Measurements from ENCODE around the gene BPIFA3.
"Not testable (repeated sequence)": the region's sequence is repeated elsewhere in the genome, so short reads cannot be mapped to it uniquely, and the experiment has no call there.

Gene BPIFA3

DNA sequence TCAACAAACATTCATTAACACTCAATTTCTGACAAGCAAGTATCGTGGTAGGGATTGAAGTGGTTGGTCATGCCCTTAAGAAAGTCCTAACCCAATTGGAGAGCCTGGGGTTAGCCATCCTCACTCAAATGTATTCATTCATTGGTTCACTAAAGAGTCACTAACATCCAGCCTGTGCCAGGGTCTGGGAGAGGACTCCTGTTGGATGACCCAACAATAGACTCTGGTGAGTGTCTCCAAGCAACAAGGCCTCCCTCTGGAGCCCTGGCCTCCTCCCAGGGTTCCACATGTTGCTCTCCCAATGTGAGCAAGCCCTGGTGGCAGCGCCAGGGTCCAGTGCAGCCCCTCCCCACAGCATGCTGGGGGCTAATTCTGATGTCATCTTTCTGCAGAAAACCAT is at the start of gene BPIFA3:
Gene BPIFA3, plus strand, starts transcription at position 301 of the 400 bp plus-strand sequence. CDS start 185 bp downstream, outside the sequence.
- DNase-seq, result no peak

DNA sequence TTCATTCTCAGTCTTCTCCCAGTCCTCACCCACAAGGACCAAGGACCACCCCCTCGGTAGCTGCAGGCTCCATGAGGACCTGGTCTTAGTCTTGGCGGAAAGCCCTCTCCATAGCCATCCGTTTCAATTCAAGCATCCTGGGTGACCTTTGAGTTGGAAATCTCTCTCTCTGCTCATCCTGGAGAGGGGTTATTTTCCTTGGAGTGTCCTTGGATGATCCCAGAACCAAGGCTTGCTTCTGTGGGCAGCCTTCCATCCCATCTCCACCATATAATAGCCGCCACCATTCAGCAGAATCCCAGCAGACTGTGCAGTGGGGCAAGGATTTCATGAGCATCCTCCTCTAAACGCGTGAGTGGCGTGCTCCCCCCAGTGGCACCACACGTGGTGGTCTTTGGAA is 49.3 kb upstream of the BPIFA3 start, which contains the start of gene BPIFA2:
Gene BPIFA2, plus strand, starts transcription at position 301 of the 400 bp plus-strand sequence. CDS start 987 bp downstream, outside the sequence.
- DNase-seq, result no peak

- DNase-seq, result no peak
Observed at GRCh38 chr20:33169176-33169794, 47.9 kb upstream of the BPIFA3 start.

DNA sequence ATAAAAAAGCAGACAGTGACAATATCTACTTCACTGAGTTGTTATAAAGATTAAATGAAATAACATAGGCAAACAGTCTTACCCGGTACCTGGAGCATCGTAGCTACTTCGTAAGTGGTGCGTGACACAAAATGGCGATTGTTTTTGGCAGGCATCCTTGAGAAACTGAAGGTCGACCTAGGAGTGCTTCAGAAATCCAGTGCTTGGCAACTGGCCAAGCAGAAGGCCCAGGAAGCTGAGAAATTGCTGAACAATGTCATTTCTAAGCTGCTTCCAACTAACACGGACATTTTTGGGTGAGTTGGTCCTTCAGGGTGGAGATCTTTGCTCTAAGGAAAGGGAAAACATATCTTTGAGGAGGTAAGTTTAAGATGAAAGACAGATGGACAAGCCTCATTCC is 44.4 kb upstream of the BPIFA3 start:
- DNase-seq, result no peak

DNA sequence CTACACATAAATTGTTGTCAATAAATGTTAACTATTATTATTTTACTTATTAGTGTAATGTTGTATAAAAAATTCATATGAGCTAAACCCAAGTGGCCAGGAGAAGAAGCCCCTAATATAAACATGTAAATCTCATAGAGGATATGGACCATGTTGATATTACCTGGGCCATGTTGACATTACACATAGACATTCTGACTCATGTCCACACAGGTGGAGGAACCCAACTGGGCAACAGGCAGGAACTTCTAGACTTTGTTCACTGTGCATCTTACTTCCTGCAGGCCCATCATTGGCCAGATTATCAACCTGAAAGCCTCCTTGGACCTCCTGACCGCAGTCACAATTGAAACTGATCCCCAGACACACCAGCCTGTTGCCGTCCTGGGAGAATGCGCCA is 42.0 kb upstream of the BPIFA3 start:
- no peak for DNase-seq

DNA sequence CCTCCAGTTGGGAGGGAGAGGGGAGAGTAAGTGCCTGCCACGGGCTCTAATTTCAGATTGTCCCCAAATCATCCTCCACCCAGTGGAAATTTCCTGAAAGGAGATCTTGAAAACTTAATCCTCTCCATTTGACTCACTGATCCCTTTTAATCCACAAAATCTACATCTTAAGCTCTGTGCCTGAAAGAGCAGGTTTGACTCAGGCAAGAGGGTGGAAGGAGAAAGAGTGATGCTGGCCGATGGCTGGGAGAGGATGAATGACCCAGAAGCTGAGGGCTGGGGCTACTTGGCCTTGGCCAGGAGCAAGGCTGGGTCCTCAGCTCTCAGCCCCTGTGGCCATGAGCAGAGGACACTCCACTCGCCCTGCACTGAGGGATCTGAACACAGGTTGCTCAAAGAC is 41.1 kb upstream of the BPIFA3 start:
- DNase-seq, result no peak

DNA sequence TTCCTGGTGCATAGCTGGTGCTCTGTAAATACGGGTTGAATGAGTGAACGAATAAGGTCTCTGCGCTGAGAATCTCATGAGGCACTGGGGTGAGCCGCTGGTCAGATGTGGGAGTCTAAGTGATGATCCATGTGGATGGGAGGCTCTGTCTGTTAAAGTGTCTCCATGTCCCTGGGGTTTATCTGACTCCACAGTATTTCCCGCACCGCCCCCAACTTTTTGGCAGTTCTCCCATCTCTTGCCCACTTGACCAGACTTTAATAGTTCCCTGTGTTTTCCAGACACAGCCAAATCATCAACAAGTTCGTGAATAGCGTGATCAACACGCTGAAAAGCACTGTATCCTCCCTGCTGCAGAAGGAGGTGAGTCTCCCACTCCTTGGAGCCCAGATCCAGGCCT is 39.3 kb upstream of the BPIFA3 start:
- DNase-seq, result no peak

DNA sequence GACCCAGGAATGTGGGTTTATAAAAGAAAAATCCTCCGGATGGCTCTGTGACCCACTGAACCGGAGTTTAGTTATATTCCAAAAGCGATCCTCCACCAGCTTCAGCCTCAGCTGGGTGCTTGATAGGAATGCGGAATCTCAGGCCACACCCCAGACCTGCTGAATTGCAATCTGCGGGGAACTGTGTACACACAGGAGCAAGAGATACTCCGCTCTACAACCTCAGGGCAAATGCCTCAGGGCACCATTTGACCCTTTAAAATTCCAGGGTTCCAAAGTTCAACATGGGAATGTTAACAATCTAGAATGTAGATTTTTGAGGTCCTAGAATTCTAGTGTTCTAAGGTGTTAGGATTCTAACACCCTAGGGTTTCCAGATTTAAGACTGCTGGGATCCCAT is 38.4 kb upstream of the BPIFA3 start:
- DNase-seq, result no peak

- no peak for DNase-seq
Observed at GRCh38 chr20:33180169-33180568, 37.0 kb upstream of the BPIFA3 start.

DNA sequence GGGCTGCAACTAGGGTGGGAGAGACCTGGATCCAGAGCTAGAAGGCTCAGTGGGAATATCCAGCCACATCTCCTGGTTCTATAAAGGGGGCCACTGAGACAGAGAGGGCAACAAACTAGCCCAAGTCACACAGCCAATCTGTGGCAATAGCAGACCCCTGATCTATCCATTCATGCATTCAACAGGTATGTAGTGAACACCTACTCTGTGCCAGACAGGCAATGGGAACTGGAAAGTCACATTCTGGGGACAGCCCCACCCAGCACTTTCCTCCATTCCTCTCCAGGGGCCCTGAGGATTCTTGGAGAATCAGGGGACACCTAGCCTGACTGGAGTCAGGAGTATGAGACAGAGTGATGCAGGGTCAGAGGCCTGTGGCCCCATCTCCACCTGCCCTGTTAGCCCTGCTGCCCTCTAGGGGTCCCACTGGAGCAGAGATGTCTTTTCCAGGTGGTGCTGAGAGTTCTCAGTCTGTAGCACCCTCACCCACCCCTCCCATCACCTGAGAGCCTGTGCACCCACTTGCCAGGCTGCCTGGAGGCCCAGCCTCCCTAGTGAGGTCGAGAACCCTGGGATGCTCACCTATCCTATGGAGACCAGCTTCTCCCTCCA is 35.6 kb upstream of the BPIFA3 start:
- no peak for DNase-seq

DNA sequence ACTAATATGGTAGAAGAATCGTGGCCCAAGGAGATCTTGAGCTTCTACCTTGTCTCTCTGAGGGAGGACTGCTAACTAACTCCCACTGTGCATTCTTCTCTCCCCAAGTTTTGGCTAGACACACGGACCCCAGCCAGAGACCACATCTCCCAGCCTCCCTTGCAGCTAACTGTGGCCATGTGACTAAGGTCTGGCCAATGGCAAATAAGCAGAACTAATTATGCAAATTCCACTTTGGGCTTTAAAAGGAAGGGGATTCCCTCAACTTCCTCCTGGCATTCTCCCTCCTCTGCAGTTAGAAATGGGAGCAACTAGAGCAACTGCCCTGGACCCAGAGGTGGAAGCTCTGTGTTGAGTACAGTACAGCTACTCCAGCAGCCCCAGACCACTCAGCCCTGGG is 33.8 kb upstream of the BPIFA3 start:
- DNase-seq, result no peak

DNA sequence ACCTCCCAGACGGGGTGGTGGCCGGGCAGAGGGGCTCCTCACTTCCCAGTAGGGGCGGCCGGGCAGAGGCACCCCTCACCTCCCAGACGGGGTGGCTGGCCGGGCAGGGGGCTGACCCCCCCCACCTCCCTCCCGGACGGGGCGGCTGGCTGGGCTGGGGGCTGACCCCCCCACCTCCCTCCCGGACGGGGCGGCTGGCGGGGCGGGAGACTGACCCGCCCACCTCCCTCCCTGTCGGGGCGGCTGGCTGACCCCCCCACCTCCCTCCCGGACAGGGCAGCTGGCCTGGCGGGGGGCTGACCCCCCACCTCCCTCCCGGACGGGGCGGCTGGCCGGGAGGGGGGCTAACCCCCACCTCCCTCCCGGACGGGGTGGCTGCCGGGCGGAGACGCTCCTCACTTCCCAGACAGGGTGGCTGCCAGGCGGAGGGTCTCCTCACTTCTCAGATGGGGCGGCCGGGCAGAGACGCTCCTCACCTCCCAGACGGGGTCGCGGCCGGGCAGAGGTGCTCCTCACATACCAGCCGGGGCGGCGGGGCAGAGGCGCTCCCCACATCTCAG is 32.0 kb upstream of the BPIFA3 start:
- DNase-seq, result not testable (repeated sequence)

DNA sequence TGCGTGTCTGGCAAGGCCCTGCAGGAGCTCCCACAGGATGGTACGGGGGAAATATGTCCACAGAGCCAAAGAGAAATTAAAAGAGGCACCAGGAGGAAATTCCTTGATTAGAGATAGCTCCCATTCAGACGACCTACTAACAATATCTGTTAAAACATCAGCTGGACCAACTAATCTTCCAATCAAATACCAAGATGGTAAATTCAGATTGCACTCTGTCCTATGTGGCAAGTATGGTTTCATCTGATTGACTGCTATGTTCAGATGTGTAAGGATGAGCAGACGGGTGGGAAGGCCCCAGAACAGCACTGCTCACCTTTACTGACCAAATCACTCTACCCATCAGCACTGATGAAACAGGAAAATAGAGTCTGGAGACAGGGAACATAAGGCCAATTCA is 29.7 kb upstream of the BPIFA3 start:
- no peak for DNase-seq

- no peak for DNase-seq
Observed at GRCh38 chr20:33188421-33188820, 28.7 kb upstream of the BPIFA3 start.

- no peak for DNase-seq
Observed at GRCh38 chr20:33191484-33191883, 25.7 kb upstream of the BPIFA3 start.

DNA sequence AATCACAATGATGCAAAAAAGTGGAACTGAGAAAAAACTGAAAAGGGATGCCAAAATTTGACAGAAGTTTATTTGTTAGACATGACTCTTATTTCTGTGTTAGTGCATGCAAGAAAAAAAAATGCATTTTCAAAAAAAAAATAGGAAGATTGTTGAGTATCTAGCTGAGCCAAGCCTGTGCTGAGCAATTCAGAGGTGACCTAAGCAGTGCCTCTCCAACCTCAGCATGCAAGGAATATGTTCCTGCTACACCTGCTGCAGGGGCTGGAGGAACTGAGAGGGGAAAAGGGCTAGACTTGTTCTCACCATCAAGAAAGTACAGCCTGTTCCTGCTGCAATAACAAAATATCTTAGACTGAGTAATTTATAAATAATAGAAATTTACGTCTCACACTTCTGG is 25.2 kb upstream of the BPIFA3 start:
- no peak for DNase-seq

GRCh38 chr20:33192912-33193501 is 24.1 kb upstream of the BPIFA3 start:
- no peak for DNase-seq

- no peak for DNase-seq
Observed at GRCh38 chr20:33199026-33199425, 18.1 kb upstream of the BPIFA3 start.

- no peak for DNase-seq
Observed at GRCh38 chr20:33202451-33202850, 14.7 kb upstream of the BPIFA3 start.

DNA sequence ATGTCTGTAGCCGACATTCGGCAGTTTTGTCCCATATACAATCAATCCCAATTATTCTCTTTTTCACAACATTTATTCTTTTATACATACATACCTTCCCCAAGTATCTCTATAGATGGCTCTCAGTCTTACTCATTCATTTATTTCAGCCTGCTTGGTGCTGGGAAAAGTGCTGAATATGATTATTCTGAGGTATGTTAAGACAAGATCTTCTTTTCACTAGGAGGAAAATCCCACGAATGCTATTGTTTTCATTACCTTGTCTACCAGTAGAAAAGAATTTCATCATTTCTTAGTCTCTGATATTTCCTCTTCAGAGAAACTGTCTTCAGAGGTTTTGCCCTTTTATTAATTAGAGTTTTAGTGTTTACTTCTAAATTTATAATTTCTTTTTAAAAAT is 13.7 kb upstream of the BPIFA3 start:
- DNase-seq, result no peak

DNA sequence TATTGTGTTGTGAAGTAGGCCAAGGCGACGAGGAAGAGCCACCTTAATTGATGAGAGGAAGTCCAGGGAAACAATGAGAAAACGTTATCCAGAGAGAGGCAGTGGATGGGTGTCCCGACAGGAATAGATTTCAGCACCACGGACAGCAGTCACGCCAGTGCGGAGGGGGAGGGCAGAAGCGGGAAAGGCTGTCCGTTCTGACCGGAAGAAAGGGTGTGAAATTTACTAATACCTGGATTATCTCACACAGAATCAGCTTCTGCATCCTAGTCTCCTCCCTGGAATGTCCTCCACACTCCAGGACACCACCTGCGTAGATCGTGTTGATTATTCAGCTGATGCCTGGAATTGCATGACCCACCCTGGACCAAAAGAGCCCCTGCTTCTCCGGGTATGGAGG is 7.4 kb upstream of the BPIFA3 start:
- DNase-seq, result peak; percentile 41

DNA sequence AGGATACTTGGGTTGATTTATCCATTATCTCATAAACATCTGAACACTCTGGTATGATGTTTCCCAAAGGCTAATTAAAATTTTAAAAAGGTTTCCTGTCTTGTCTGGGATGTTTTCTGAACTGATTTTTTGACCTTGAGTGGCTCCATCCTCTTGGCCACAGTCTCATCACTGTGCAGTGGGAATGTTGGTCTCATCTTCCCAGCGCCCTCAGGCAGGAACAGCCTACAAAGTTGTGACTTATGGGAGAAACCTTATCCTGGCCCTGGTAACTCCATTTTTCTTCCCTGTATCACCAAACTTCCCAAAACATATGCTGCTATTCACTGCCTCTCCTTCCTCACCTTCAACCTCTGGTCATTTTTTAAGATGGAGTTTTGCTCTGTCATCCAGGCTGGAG is 6.8 kb upstream of the BPIFA3 start:
- no peak for DNase-seq

DNA sequence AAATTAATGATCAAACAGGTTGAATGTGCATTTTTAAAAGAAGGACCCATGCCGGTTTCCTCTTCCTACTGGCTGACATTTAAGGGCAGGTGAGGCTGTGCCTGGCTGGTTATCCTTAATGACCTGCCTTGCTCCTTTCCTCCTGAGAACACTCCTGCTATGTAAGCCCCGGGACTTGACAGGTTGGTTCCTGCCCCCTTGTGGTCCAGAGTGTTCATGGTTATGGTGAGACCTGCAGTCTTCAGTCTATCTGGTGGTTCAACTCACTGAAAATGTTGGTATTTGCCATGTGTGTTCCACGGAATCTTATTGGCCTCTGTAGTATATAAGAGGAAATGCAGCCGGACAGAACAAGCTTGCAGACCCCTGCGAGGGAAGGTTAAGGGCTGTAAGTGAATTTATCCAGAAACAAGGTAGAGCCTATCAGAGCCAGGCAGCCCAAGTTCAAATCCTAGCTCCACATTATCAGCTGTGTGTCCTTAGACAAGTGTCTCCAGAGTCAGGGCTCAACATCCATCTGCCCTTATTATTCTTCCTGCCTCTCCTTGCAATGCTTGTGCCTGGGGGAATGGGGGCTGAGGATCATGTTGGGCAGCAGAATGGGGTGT is 5.2 kb upstream of the BPIFA3 start:
- DNase-seq, result no peak

DNA sequence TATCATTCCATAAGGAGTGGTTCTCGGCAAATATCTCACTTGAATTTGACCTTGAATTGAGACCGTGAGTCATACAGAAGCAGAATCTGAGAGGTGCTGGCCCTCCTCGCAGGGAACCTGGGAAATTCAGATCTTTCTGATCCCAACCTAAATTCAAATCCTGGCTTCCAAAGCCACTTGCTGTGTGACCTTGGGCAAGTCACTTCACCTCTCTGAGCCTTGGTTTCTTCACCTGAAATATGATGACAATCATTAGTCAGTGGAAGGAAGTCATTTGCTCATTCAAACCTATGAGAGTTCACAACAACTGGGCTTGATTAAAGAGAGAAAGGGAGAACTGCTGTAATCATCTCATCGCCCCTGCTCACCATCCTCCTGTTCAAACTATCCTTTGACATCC is 7.2 kb downstream of the BPIFA3 start:
- DNase-seq, result no peak
